Measurements from ENCODE around the gene LRRC8B. TPM values are rescaled to one million over a fixed set of nuclear protein-coding genes. Genes with fewer than 3 reads are reported as not detected.

The LRRC8B gene
- total and polyA plus RNA-seq, 2 of the 8 experiments (the other 6 are each of a cell fraction or from before 2014, with no cell fraction given), result 18.4 to 29.2 TPM

- Histone ChIP-seq H2BK120ac (replicated peaks; ENCODE audit: low read depth, low read length) (no peak overlapping the region), H3K27ac (ENCODE audit: low read depth, low read length) (no peak overlapping the region), H3K79me1 (ENCODE audit: low read depth, low read length) (peaks cover 9% of the 10 kb centered on the region), H3K4ac (replicated peaks; ENCODE audit: insufficient read length, low read depth, low read length) (no peak overlapping the region), H3K4me2 (ENCODE audit: insufficient read depth in 1 of 2, low read depth in 2 of 2, low read length in 2 of 2) (no peak overlapping the region), H2BK20ac (ENCODE audit: low read length) (no peak overlapping the region), H4K5ac (ENCODE audit: insufficient read length, low read depth, low read length) (no peak overlapping the region), H2BK5ac (ENCODE audit: low read depth, low read length) (no peak overlapping the region), H2AK5ac (ENCODE audit: low read depth, low read length) (no peak overlapping the region), H3K23ac (ENCODE audit: insufficient read length) (no peak overlapping the region), H2BK15ac (ENCODE audit: low read length) (no peak overlapping the region), H2BK12ac (ENCODE audit: low read depth, low read length) (no peak overlapping the region), H3K27me3 (replicated peaks in 1 of 4; ENCODE audit: control insufficient read depth in 3 of 4, extremely low read depth in 1 of 4, insufficient read depth in 3 of 4, low read length in 3 of 4) (no peaks in the 10 kb centered on the region), H4K91ac (replicated peaks; ENCODE audit: insufficient read length, low read length) (no peak overlapping the region), H3K23me2 (ENCODE audit: low read depth, low read length) (no peaks in the 10 kb centered on the region), H2AFZ (ENCODE audit: low read length) (no peak overlapping the region), H3K79me2 (ENCODE audit: control insufficient read depth in 1 of 2, insufficient read depth in 2 of 2, low read length in 2 of 2) (peaks cover 13 to 94% of the 10 kb centered on the region in 2 experiments), H3K56ac (replicated peaks; ENCODE audit: insufficient read length, low read depth, low read length) (no peak overlapping the region), H3K14ac (ENCODE audit: insufficient read length) (no peak overlapping the region), H3K36me3 (ENCODE audit: control insufficient read depth in 2 of 4, insufficient read depth in 4 of 4, low read length in 3 of 4) (no peaks in the 10 kb centered on the region; a peak in 1 of 8 replicates), H4K8ac (ENCODE audit: extremely low read depth, insufficient read depth, low read length) (no peak overlapping the region), H4K20me1 (replicated peaks in 1 of 2; ENCODE audit: control insufficient read depth in 1 of 2, insufficient read depth in 2 of 2, low read length in 2 of 2) (no peaks in the 10 kb centered on the region), H3K18ac (ENCODE audit: extremely low read depth, low read length) (no peak overlapping the region), H3K9me3 (ENCODE audit: insufficient read depth in 2 of 2, low read depth in 1 of 2, low read length in 1 of 2) (no peaks in the 10 kb centered on the region), H3K4me3 (ENCODE audit: extremely low read depth in 1 of 4, insufficient read depth in 2 of 4, low read depth in 3 of 4, low read length in 4 of 4) (no peak overlapping the region), H3K9ac (replicated peaks in 1 of 4; ENCODE audit: extremely low read depth in 1 of 4, low read depth in 3 of 4, low read length in 3 of 4) (no peak overlapping the region), H3K4me1 (replicated peaks in 1 of 4; ENCODE audit: control insufficient read depth in 3 of 4, insufficient read depth in 4 of 4, low read length in 3 of 4) (peaks cover 3 to 13% (median 6%) of the 10 kb centered on the region in 4 experiments)
- DNase-seq (ENCODE audit: low read depth in 1 of 2, low spot score in 2 of 2), result no peak
- WGBS, 2 experiments (ENCODE audit: extremely low coverage in 1 of 2, insufficient coverage in 1 of 2, insufficient read length in 1 of 2, insufficient replicate concordance in 2 of 2, low coverage in 1 of 2, low lambda C conversion rate in 2 of 2, missing lambda C conversion rate in 1 of 2), result 92% methylated on average over 1 of the region's 1 CpG; no CpG with 5 or more reads in 1 of the 2 experiments
- POLR2A ChIA-PET (ENCODE audit: partially characterized antibody), result no interaction called here
- FAIRE-seq, result no peak
- CTCF ChIA-PET (ENCODE audit: partially characterized antibody), result interaction anchor here (2.3 kb wide), 1 partner anchor 8 kb away, joined by 8 read pairs; no protein-coding TSS in a partner anchor
- TF ChIP-seq RBBP5 (IDR thresholded peaks at IDR 0.05; ENCODE audit: borderline replicate concordance, low read depth, low read length) (no peak), SIX5 (IDR thresholded peaks at IDR 0.05; ENCODE audit: low read depth, low read length) (no peak), PHF8 (conservative IDR thresholded peaks at IDR 0.05; ENCODE audit: low read depth, low read length) (no peak), RXRA (IDR thresholded peaks at IDR 0.05; ENCODE audit: insufficient read depth, low read depth, low read length) (no peak)
These were observed 8.2 kb downstream of the LRRC8B start for GRCh38 chr1:89532866-89533265.

All from H1 (cell line).